Fibroblast of lung (primary cell): ENCODE measurements around the gene CDH15.

Experiments
- EZH2 ChIP-seq: IDR thresholded peaks from 2 replicates; pipeline ENCODE4 v1.5.1; 2012; ENCODE audit warnings: low read length, control low read depth, mild to moderate bottlenecking; ENCODE audit errors: missing control alignments
- TF ChIP-seq, protein P1 (sequence below), 2 donors: IDR thresholded peaks in 1 of 2; conservative IDR thresholded peaks in 1 of 2; 1 replicate in 1 of 2; 2 replicates in 1 of 2; pipeline ENCODE4 v1.5.1; 2011 to 2012; ENCODE audit warnings: low read length in 2 of 2, control low read depth in 1 of 2, inconsistent platforms in 1 of 2, low read depth in 1 of 2, mild to moderate bottlenecking in 1 of 2

GRCh38 chr16:89230255-89230654 lies 58.7 kb downstream of the CDH15 start:
- no peak for TF ChIP-seq EZH2
- TF ChIP-seq, protein P1, sequence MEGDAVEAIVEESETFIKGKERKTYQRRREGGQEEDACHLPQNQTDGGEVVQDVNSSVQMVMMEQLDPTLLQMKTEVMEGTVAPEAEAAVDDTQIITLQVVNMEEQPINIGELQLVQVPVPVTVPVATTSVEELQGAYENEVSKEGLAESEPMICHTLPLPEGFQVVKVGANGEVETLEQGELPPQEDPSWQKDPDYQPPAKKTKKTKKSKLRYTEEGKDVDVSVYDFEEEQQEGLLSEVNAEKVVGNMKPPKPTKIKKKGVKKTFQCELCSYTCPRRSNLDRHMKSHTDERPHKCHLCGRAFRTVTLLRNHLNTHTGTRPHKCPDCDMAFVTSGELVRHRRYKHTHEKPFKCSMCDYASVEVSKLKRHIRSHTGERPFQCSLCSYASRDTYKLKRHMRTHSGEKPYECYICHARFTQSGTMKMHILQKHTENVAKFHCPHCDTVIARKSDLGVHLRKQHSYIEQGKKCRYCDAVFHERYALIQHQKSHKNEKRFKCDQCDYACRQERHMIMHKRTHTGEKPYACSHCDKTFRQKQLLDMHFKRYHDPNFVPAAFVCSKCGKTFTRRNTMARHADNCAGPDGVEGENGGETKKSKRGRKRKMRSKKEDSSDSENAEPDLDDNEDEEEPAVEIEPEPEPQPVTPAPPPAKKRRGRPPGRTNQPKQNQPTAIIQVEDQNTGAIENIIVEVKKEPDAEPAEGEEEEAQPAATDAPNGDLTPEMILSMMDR (conservative IDR thresholded peaks at IDR 0.05 in 1 of 2, IDR thresholded peaks at IDR 0.05 in 1 of 2; ENCODE audit: low read depth in 1 of 2, low read length in 2 of 2), result no peak
